Measurements from ENCODE around the gene MYO1D. TPM values are rescaled to one million over a fixed set of nuclear protein-coding genes. Genes with fewer than 3 reads are reported as not detected.

The MYO1D gene
- total RNA-seq, 2 donors from 2014 or later: 42.9 to 43.7 TPM

DNA sequence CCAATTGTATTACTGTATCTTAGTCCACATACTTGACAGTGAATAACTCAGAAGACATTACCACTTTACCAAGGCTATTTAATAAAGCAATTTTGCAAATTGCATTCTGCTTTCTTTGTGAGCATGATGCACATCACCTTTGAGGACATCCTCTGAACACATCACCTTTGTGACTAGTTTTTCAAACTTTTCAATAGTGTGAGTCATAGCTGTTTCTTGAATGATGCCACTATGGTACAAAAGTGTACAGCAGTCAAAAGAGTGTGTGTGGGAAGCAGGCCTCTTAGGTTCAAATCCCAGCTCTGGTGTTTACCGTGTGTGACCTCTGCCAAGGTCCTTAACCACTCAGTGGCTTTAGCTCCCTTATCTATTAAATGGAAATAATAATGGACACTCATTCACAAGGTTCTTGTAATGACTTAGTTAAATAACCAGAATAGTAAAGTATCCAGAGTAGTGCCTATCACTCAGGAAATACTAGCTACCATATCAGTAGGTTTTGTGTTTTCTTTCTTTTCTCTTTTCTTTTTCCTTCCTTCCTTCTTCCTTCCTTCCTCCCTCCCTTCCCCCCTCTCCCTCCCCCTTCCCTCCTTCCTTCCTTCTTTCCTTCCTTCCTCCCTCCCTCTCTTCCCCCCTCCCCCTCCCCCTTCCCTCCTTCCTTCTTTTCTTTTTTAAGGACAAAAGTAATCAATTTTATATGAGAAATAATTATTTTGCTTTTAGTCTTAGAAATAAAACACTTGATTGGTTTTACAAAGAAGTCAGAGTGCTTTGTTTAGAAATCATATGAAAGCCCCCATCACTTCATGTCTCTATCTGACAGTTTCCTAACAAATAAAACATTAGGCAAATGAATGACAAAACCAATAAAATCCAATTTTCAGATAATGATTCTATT is 178.9 kb downstream of the MYO1D start:
- 100% methylated on average over 1 of the region's 1 CpG; no CpG with 5 or more reads in 1 of the 2 experiments for WGBS, 2 experiments (ENCODE audit: insufficient coverage in 1 of 2, insufficient read length in 1 of 2)
- Histone ChIP-seq H3K9me3 (ENCODE audit: control insufficient read depth, low read length) (peaks cover 22% of the 10 kb centered on the region), H3K27me3 (ENCODE audit: control insufficient read depth, insufficient read depth, low read length, poor library complexity, severe bottlenecking) (no peaks in the 10 kb centered on the region), H3K4me3 (ENCODE audit: low read length) (no peak overlapping the region), H3K4me1 (ENCODE audit: control insufficient read depth, insufficient read depth, low read length) (no peaks in the 10 kb centered on the region), H3K36me3 (ENCODE audit: control insufficient read depth, insufficient read depth, low read length) (no peaks in the 10 kb centered on the region), H3K9ac (ENCODE audit: extremely low read depth, low read length, poor library complexity, severe bottlenecking) (no peak overlapping the region), H3K27ac (ENCODE audit: low read depth, low read length) (no peak overlapping the region)
- Mint-ChIP-seq H3K36me3 (ENCODE audit: low read depth) (peaks cover 22% of the 10 kb centered on the region), H3K4me3 (no peak overlapping the region), H3K27ac (no peak overlapping the region), H3K9me3 (peaks cover 17% of the 10 kb centered on the region), H3K4me1 (no peaks in the 10 kb centered on the region), H3K27me3 (ENCODE audit: insufficient read depth) (no peaks in the 10 kb centered on the region)
- TF ChIP-seq, protein P1, sequence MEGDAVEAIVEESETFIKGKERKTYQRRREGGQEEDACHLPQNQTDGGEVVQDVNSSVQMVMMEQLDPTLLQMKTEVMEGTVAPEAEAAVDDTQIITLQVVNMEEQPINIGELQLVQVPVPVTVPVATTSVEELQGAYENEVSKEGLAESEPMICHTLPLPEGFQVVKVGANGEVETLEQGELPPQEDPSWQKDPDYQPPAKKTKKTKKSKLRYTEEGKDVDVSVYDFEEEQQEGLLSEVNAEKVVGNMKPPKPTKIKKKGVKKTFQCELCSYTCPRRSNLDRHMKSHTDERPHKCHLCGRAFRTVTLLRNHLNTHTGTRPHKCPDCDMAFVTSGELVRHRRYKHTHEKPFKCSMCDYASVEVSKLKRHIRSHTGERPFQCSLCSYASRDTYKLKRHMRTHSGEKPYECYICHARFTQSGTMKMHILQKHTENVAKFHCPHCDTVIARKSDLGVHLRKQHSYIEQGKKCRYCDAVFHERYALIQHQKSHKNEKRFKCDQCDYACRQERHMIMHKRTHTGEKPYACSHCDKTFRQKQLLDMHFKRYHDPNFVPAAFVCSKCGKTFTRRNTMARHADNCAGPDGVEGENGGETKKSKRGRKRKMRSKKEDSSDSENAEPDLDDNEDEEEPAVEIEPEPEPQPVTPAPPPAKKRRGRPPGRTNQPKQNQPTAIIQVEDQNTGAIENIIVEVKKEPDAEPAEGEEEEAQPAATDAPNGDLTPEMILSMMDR (conservative IDR thresholded peaks at IDR 0.05): no peak
- no peak for DNase-seq

DNA sequence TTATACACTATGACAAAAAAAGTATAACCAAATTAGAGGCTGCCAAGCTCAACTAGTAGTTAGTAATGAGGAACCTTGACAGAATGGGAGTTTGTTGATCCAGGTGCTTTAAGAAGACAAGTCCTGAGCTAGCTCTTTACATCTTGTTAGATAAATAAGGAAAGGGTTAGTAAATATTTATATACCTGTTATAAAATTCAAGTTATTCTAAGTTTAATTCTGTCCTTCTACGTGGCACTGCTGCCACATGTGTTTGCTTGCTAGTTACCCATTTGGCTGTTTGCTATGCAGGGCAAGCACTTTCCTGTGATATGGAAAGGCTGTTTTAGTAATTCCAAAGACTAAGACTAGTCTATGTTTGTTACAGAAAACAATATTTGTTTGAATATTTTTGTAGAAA is 180.5 kb downstream of the MYO1D start:
- Histone ChIP-seq H3K36me3 (ENCODE audit: control insufficient read depth, insufficient read depth, low read length) (no peaks in the 10 kb centered on the region), H3K9ac (ENCODE audit: extremely low read depth, low read length, poor library complexity, severe bottlenecking) (no peak overlapping the region), H3K27me3 (ENCODE audit: control insufficient read depth, insufficient read depth, low read length, poor library complexity, severe bottlenecking) (no peaks in the 10 kb centered on the region), H3K4me3 (ENCODE audit: low read length) (no peak overlapping the region), H3K9me3 (ENCODE audit: control insufficient read depth, low read length) (peaks cover 22% of the 10 kb centered on the region), H3K27ac (ENCODE audit: low read depth, low read length) (no peak overlapping the region), H3K4me1 (ENCODE audit: control insufficient read depth, insufficient read depth, low read length) (no peaks in the 10 kb centered on the region)
- H3K27me3 Mint-ChIP-seq (ENCODE audit: insufficient read depth): no peaks in the 10 kb centered on the region
- no peaks in the 10 kb centered on the region for H3K4me1 Mint-ChIP-seq
- WGBS, 2 experiments (ENCODE audit: insufficient coverage in 1 of 2, insufficient read length in 1 of 2): 80 to 88% methylated on average over 1 of the region's 1 CpG
- TF ChIP-seq, protein P1 (conservative IDR thresholded peaks at IDR 0.05): no peak
- H3K9me3 Mint-ChIP-seq: peaks cover 17% of the 10 kb centered on the region
- H3K27ac Mint-ChIP-seq: no peak overlapping the region
- no peak for DNase-seq
- peaks cover 24% of the 10 kb centered on the region for H3K36me3 Mint-ChIP-seq (ENCODE audit: low read depth)
- H3K4me3 Mint-ChIP-seq: no peak overlapping the region

DNA sequence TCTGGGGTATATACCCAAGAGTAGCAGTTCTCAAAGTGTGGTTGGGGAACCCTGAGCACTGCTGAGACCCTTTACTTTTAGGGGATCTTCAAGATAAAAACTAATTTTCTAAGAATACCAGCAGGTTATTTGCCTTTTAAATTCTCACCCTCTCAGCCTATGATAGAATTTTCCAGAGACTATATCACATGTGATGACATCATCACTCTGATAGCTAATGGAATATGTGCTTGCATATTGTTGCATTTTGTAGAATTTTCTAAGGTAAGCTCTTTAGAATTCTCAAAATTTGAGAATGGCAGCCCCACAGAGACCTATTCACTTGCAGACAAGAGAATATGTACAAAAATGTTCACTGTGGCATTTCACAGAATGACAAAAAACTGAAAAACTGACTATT is 181.1 kb downstream of the MYO1D start:
- Mint-ChIP-seq H3K27me3 (ENCODE audit: insufficient read depth) (no peaks in the 10 kb centered on the region), H3K4me3 (no peak overlapping the region), H3K4me1 (no peaks in the 10 kb centered on the region), H3K9me3 (peaks cover 17% of the 10 kb centered on the region), H3K27ac (no peak overlapping the region), H3K36me3 (ENCODE audit: low read depth) (peaks cover 23% of the 10 kb centered on the region)
- Histone ChIP-seq H3K4me3 (ENCODE audit: low read length) (no peak overlapping the region), H3K27me3 (ENCODE audit: control insufficient read depth, insufficient read depth, low read length, poor library complexity, severe bottlenecking) (no peaks in the 10 kb centered on the region), H3K36me3 (ENCODE audit: control insufficient read depth, insufficient read depth, low read length) (no peaks in the 10 kb centered on the region), H3K9ac (ENCODE audit: extremely low read depth, low read length, poor library complexity, severe bottlenecking) (no peak overlapping the region), H3K4me1 (ENCODE audit: control insufficient read depth, insufficient read depth, low read length) (no peaks in the 10 kb centered on the region), H3K27ac (ENCODE audit: low read depth, low read length) (no peak overlapping the region), H3K9me3 (ENCODE audit: control insufficient read depth, low read length) (peaks cover 22% of the 10 kb centered on the region)
- TF ChIP-seq, protein P1 (conservative IDR thresholded peaks at IDR 0.05): no peak
- DNase-seq: no peak
